Ovary (tissue), 9 donors: ENCODE data around the gene ABI3BP. TPM values are rescaled to one million over a fixed set of nuclear protein-coding genes. Genes with fewer than 3 reads are reported as not detected.
A peak's percentile ranks its signal among the peaks of the same experiment; 100 is the strongest.
"Not testable (repeated sequence)": the region's sequence is repeated elsewhere in the genome, so short reads cannot be mapped to it uniquely, and the experiment has no call there.

Experiments
- DNase-seq, 5 donors: peaks; one replicate each; pipeline ENCODE4 v3.0.0-alpha.2; 2019 to 2020
- H3K27ac ChIP-seq, 2 donors: fragments of 200-600 bp; one replicate each; pipeline versions ENCODE4 v1.5.1 to v1.8.0; 2019 to 2022
- H3K27me3 ChIP-seq: fragments of 200-600 bp; one replicate; pipeline ENCODE4 v1.8.0; 2022
- H3K36me3 ChIP-seq: fragments of 200-600 bp; sonication (generic); one replicate; pipeline ENCODE4 v1.5.1; 2019
- H3K4me1 ChIP-seq: one replicate; pipeline ENCODE4 v1.8.1; 2013; ENCODE audit warnings: mild to moderate bottlenecking, moderate library complexity; ENCODE audit not compliant: insufficient read depth
- H3K4me3 ChIP-seq: fragments of 200-600 bp; sonication (generic); one replicate; pipeline ENCODE4 v1.5.1; 2017
- H3K9me3 ChIP-seq, 2 donors: fragments of 200-600 bp in 1 of 2; sonication (generic) in 1 of 2; one replicate each; pipeline versions ENCODE4 v1.5.1 to v1.8.1; 2013 to 2019; ENCODE audit warnings: mild to moderate bottlenecking in 1 of 2, moderate library complexity in 1 of 2
- CTCF ChIP-seq, 3 donors: fragments of 450-650 bp in 2 of 3; fragments of 200-600 bp in 1 of 3; IDR thresholded peaks; one replicate each; pipeline versions ENCODE4 v1.5.1 to v1.8.0; 2016 to 2022; ENCODE audit warnings: antibody characterized with exemption in 3 of 3, mild to moderate bottlenecking in 1 of 3
- EP300 ChIP-seq: sonication (generic); formaldehyde crosslinking; IDR thresholded peaks from one replicate; pipeline ENCODE4 v1.6.1; 2017; ENCODE audit warnings: antibody characterized with exemption
- POLR2A ChIP-seq: fragments of 450-650 bp; IDR thresholded peaks from one replicate; pipeline ENCODE4 v1.6.1; 2017; ENCODE audit warnings: antibody characterized with exemption, mild to moderate bottlenecking, moderate library complexity
- WGBS, 3 donors: extraction: QIAGEN DNeasy Blood & Tissue Kit in 1 of 3; methylation state at CpG; one replicate each; pipeline versions ENCODE4 v1.1.5 to v1.1.7; 2013 to 2017; 5-methylcytosine and 5-hydroxymethylcytosine counted together
- intact Hi-C, 4 donors: fragments of 100-400 bp; cut with DNase I; formaldehyde crosslinking; loops; one replicate each; pipeline versions ENCODE4 v1.11.0 to v1.15.1; 2022 to 2023
- polyA plus RNA-seq, 2 donors: library from polyadenylated mRNA; stranded (reverse); fragments of 200-250 nt in 1 of 2; fragments of 350-450 nt in 1 of 2; fragmentation: Illumina TruSeq in 1 of 2; extraction: RNeasy Lipid Tissue Mini Kit (QIAGEN cat#74804) in 1 of 2; gene quantifications; one replicate each; pipeline ENCODE4 v1.2.3, GENCODE V29; 2013 to 2014
- total RNA-seq, 7 donors: library from RNA; depleted of rRNA in 2 of 7; stranded (reverse); fragments of >200 nt in 2 of 7; fragmentation: NEBNext Ultra II Directional in 3 of 7; extraction: Animal tissue kit (Norgen Biotek cat#: 25700) in 3 of 7; gene quantifications; one replicate each; pipeline versions ENCODE4 v1.1.0 to v1.2.4, GENCODE V29; 2016 to 2023
- donor health status: DM: no; HTN: no; CAD: no; lungs with moderate emphysema.
- donor health status: DM: no; HTN: no; CAD: no.
- donor health status: Bipolar disorder and iron deficiency.
- donor health status: DM: yes; HTN: yes; CAD: no.
- donor health status: DM: no; HTN: no; CAD: no.
- donor health status: DM: yes; HTN: yes; CAD: no.

Gene ABI3BP
- total and polyA plus RNA-seq, 9 donors: 31.1 to 229 (median 84.1) TPM

GRCh38 chr3:100953103-100953502 is 40.1 kb downstream of the ABI3BP start:
- Histone ChIP-seq H3K36me3 (no peaks in the 10 kb centered on the region), H3K4me1 (no peaks in the 10 kb centered on the region), H3K9me3 (no peaks in the 10 kb centered on the region), H3K4me3 (no peak overlapping the region), H3K27me3 (no peaks in the 10 kb centered on the region), H3K27ac (no peak overlapping the region)
- intact Hi-C loops: no loop called here
- WGBS, 3 donors: 64 to 73% (median 71%) methylated on average over 4 of the region's 4 CpGs
- no peak for DNase-seq
- TF ChIP-seq CTCF (IDR thresholded peaks at IDR 0.05): no peak
- TF ChIP-seq POLR2A: no peak
- TF ChIP-seq EP300: no peak

- DNase-seq: no peak
- Histone ChIP-seq H3K27me3 (no peaks in the 10 kb centered on the region), H3K9me3 (no peaks in the 10 kb centered on the region), H3K4me3 (no peak overlapping the region), H3K27ac (no peak overlapping the region), H3K4me1 (no peaks in the 10 kb centered on the region), H3K36me3 (no peaks in the 10 kb centered on the region)
- WGBS, 3 donors: 76 to 86% (median 85%) methylated on average over 3 of the region's 3 CpGs
- TF ChIP-seq POLR2A: no peak
- intact Hi-C loops: no loop called here
Measured at GRCh38 chr3:100947119-100947518, 46.1 kb downstream of the ABI3BP start.

GRCh38 chr3:100946096-100946495 is 47.1 kb downstream of the ABI3BP start:
- intact Hi-C loops: not testable (repeated sequence)
- 96 to 98% (median 97%) methylated on average over 2 of the region's 2 CpGs for WGBS, 3 donors

GRCh38 chr3:100941451-100941850 is 51.8 kb downstream of the ABI3BP start:
- H3K27me3 ChIP-seq: no peaks in the 10 kb centered on the region
- intact Hi-C loops: no loop called here
- H3K4me3 ChIP-seq: no peak overlapping the region
- H3K4me1 ChIP-seq: no peaks in the 10 kb centered on the region
- H3K27ac ChIP-seq: no peak overlapping the region
- no peaks in the 10 kb centered on the region for H3K9me3 ChIP-seq
- H3K36me3 ChIP-seq: no peaks in the 10 kb centered on the region
- WGBS, 3 donors: 86 to 98% (median 96%) methylated on average over 2 of the region's 2 CpGs
- DNase-seq: no peak
- TF ChIP-seq CTCF (IDR thresholded peaks at IDR 0.05) (no peak), EP300 (no peak), POLR2A (no peak)

More at GRCh38 chr3:100946096-100946495, 47.1 kb downstream of the ABI3BP start:
- not testable (repeated sequence) for H3K4me1 ChIP-seq, DNase-seq, H3K9me3 ChIP-seq, H3K27me3 ChIP-seq, H3K4me3 ChIP-seq, H3K36me3 ChIP-seq, H3K27ac ChIP-seq

- intact Hi-C loops: no loop called here
- Histone ChIP-seq H3K36me3 (no peaks in the 10 kb centered on the region), H3K27ac (no peak overlapping the region), H3K27me3 (no peaks in the 10 kb centered on the region), H3K9me3 (no peaks in the 10 kb centered on the region), H3K4me1 (no peaks in the 10 kb centered on the region), H3K4me3 (no peak overlapping the region)
- WGBS, 3 donors: 51 to 67% (median 66%) methylated on average over 2 of the region's 2 CpGs
- TF ChIP-seq EP300: no peak
- TF ChIP-seq CTCF (IDR thresholded peaks at IDR 0.05): no peak
- TF ChIP-seq POLR2A: no peak
- DNase-seq: peak in 1 of 5 donors; percentile 47
Measured at GRCh38 chr3:100941041-100941440, 52.2 kb downstream of the ABI3BP start.

- Histone ChIP-seq H3K27ac (no peak overlapping the region), H3K4me3 (no peak overlapping the region), H3K4me1 (no peaks in the 10 kb centered on the region), H3K9me3 (no peaks in the 10 kb centered on the region), H3K27me3 (no peaks in the 10 kb centered on the region), H3K36me3 (no peaks in the 10 kb centered on the region)
- intact Hi-C loops: no loop called here
- 67 to 78% (median 73%) methylated on average over 1 of the region's 1 CpG for WGBS, 3 donors
- TF ChIP-seq EP300 (no peak), CTCF (IDR thresholded peaks at IDR 0.05) (no peak), POLR2A (no peak)
- no peak for DNase-seq
Measured at GRCh38 chr3:100936931-100937330, 56.3 kb downstream of the ABI3BP start.
